ENCODE data around the gene CST5.

- TF ChIP-seq POLR2AphosphoS5 (IDR thresholded peaks at IDR 0.05; ENCODE audit: low read depth, low read length) (no peak), REST (IDR thresholded peaks at IDR 0.05; ENCODE audit: insufficient read depth in 1 of 2, low read depth in 2 of 2, low read length in 2 of 2) (no peak), TAF1 (IDR thresholded peaks at IDR 0.05; ENCODE audit: borderline replicate concordance, insufficient read depth, low read length) (no peak)
These were observed 30.7 kb upstream of the CST5 start for GRCh38 chr20:23910210-23910609.

Data from PFSK-1 (cell line).